Right cardiac atrium (tissue), 5 donors: ENCODE data around the gene PRDX1. TPM values are rescaled to one million over a fixed set of nuclear protein-coding genes. Genes with fewer than 3 reads are reported as not detected.

Experiments used
- ATAC-seq, 2 donors: fragments of 200-7000 bp; cut with Tn5 transposase; one replicate each; pipeline versions ENCODE4 v1.8.0 to v1.9.1; 2020; ENCODE audit warnings: moderate library complexity in 2 of 2, mild to moderate bottlenecking in 1 of 2
- DNase-seq, 3 donors: peaks; one replicate each; pipeline ENCODE4 v3.0.0-alpha.2; 2020
- H3K27ac ChIP-seq: one replicate; pipeline ENCODE4 v1.5.1; 2013; ENCODE audit warnings: mild to moderate bottlenecking, low read length, control low read depth, moderate library complexity
- H3K27me3 ChIP-seq: one replicate; pipeline ENCODE4 v1.6.1; 2013; ENCODE audit not compliant: control insufficient read depth, insufficient read depth
- H3K4me1 ChIP-seq: one replicate; pipeline ENCODE4 v1.6.1; 2013; ENCODE audit warnings: low read length; ENCODE audit not compliant: control insufficient read depth, insufficient read depth
- H3K4me3 ChIP-seq: one replicate; pipeline ENCODE4 v1.5.1; 2013; ENCODE audit warnings: low read length, control low read depth
- H3K9me3 ChIP-seq: one replicate; pipeline ENCODE4 v1.6.1; 2013; ENCODE audit warnings: low read length; ENCODE audit not compliant: control insufficient read depth
- WGBS: extraction: QIAGEN DNeasy Blood & Tissue Kit; methylation state at CpG from one replicate; pipeline ENCODE4 v1.1.7; 2013; 5-methylcytosine and 5-hydroxymethylcytosine counted together
- intact Hi-C, 4 donors: fragments of 100-400 bp; cut with DNase I; formaldehyde crosslinking; loops; one replicate each; pipeline versions ENCODE4 v1.11.0 to v1.14.0; 2022 to 2023
- polyA plus RNA-seq: library from polyadenylated mRNA; stranded (reverse); fragments of 200-250 nt; gene quantifications from one replicate; pipeline ENCODE4 v1.2.3, GENCODE V29; 2013
- total RNA-seq, 4 donors: library from RNA; stranded (reverse); fragmentation: NEBNext Ultra II Directional; extraction: Animal tissue kit (Norgen Biotek cat#: 25700); gene quantifications; one replicate each; pipeline ENCODE4 v1.2.1, GENCODE V29; 2021
- donor health status: healthy with polysubstance abuse.
- donor health status: DM: no; HTN: yes; CAD: no.
- donor health status: DM: no; HTN: no; CAD: no.
- donor health status: DM: no; HTN: yes; CAD: no; lungs with severe emphysema.
- donor health status: DM: yes; HTN: yes; CAD: no.

The PRDX1 gene
- total and polyA plus RNA-seq, 5 donors: 548 to 1,153 (median 755) TPM

DNA sequence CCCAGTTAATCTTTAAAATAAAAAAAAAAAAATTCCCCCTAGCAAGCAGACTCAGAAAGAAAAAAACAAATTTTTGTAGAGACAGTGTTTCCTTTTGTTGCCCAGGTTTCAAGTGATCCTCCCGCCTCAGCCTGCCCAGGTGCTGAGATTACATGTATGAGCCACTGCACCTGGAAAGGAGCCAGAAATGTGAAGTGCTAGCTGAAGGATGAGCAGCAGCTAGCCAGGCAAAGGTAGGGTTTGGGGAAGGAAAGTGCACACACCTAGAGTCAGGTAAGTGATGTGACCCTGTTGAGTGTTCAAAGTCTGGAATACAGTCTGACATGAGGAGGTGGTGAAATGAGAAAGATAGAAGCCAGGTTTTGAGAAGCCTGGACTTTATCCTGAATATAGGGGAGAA, 30.6 kb upstream of the PRDX1 start:
- intact Hi-C loops: no loop called here
- H3K27ac ChIP-seq: no peak overlapping the region
- H3K27me3 ChIP-seq: no peaks in the 10 kb centered on the region
- H3K9me3 ChIP-seq: no peaks in the 10 kb centered on the region
- 79% methylated on average over 1 of the region's 1 CpG for WGBS
- ATAC-seq: no peak
- no peak overlapping the region for H3K4me3 ChIP-seq
- no peak for DNase-seq
- H3K4me1 ChIP-seq: no peaks in the 10 kb centered on the region

DNA sequence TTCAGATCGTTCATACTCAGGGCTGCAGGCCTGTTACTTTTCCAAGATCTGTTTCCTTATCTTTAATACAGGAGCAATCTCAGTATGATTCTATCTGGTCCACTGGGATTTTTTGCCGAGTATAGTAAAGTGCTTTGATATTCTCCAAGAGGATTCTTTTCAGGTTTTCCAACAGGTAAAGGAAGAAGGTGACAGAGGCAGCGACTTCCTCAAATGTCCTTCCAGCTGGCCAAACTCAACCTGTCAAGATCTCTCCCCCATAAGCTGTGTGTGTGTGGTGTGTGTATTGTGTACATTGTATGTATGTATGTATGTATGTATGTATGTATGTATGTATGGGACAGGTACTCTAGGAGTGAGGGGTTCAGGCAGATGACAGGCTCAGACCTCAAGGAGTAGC, 30.0 kb upstream of the PRDX1 start:
- no peak overlapping the region for H3K27ac ChIP-seq
- no peaks in the 10 kb centered on the region for H3K9me3 ChIP-seq
- ATAC-seq: no peak
- WGBS: 19% methylated on average over 3 of the region's 3 CpGs
- no peaks in the 10 kb centered on the region for H3K4me1 ChIP-seq
- H3K27me3 ChIP-seq: no peaks in the 10 kb centered on the region
- intact Hi-C loops: no loop called here
- no peak for DNase-seq
- H3K4me3 ChIP-seq: peak overlapping the region; percentile 70

DNA sequence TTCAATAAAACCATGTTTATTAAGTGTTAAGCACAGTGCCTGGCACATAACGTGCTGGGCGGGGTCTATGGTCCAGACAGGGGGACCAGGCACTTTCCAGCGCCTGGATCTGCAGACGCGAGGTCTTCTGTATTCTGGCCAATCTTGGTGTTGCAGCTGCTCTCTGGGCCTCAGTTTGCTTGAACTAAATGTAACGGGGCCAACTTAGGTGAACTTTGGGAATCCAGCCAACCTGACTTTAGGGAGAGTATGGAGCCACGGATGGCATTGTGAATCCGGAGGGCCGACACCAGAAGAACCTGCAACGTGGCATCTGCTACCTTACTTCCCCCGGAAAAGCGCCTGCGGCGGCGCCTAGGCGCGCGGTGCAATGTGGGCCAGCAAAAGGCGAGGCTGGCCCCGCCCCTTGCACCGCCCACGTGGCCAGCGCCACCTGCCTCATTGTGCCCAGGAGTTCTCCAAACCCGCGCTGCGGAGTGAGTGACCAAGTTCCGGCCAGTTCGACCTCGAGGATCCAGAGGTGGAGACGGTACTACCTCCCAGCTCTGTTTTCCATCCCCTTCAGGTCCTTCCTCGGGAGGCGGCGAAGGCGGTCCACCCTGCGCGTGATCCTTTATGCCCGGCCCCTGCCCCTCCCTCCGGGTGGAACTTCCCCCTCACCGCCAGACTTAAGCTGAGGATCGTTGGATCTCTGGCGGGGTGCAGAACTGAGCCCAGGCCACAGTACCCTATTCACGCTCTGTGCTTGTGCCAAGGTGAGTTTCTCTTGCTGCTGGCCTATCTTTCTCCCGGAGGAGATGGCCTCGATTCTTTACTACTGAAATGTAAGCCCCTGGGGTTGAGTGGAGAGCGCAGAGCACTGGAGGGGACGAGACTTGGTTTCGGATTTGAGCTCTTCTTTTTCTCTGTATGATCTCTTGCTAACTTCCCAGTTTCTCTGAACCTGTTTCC, 29.0 kb upstream of the PRDX1 start, which contains the start of gene AKR1A1:
AKR1A1 (plus strand) TSS at position 426 of the 951 bp plus-strand sequence. CDS start 10,969 bp downstream, outside the sequence.
- Histone ChIP-seq H3K4me1 (no peaks in the 10 kb centered on the region), H3K27ac (peak within 1 kb of the TSS; percentile 82), H3K4me3 (peak within 1 kb of the TSS; percentile 70), H3K27me3 (no peaks in the 10 kb centered on the region), H3K9me3 (no peaks in the 10 kb centered on the region)
- intact Hi-C loops: no loop called here
- under 1% methylated on average over 47 of the region's 47 CpGs for WGBS
- DNase-seq: peak; percentile 89 to 96 (median 95)
- peak; percentile 98 for ATAC-seq

DNA sequence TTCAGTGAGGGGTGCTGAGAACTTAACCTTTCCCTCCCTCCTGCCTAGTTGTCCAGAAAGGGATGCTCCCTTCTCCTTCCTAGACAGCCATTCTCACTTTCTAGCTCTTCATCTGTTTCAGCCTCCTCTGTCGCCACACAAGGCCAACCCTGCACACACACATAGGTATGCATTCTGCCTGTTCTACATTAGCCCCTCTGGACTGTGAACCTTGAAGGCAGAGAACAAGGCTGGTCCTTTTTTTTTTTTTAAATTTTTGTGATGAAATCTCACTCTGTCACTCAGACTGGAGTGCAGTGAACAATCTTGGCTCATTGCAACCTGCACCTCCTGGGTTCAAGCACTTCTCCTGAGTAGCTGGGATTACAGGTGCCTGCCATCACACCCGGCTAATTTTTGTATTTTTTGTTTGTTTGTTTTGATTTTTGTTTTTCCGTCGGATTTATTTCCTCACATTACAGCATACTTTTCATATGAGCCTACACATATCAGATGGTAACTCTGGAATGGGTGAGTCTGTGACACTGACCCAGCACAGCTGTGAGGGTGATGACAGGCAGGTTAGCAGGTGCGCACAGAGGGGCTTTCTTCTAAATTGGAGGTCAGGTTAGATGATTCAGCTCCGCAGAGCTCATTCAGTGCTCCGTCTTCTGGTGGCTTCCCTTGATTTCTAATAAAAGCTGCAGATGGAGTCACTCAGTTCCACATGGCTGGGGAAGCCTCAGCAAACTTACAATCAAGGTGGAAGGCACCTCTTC, 24.0 kb upstream of the PRDX1 start:
- intact Hi-C loops: no loop called here
- Histone ChIP-seq H3K9me3 (no peaks in the 10 kb centered on the region), H3K27ac (no peak overlapping the region), H3K27me3 (no peaks in the 10 kb centered on the region), H3K4me3 (no peak overlapping the region), H3K4me1 (no peaks in the 10 kb centered on the region)
- 87% methylated on average over 7 of the region's 7 CpGs for WGBS
- DNase-seq (no peak), ATAC-seq (no peak)

DNA sequence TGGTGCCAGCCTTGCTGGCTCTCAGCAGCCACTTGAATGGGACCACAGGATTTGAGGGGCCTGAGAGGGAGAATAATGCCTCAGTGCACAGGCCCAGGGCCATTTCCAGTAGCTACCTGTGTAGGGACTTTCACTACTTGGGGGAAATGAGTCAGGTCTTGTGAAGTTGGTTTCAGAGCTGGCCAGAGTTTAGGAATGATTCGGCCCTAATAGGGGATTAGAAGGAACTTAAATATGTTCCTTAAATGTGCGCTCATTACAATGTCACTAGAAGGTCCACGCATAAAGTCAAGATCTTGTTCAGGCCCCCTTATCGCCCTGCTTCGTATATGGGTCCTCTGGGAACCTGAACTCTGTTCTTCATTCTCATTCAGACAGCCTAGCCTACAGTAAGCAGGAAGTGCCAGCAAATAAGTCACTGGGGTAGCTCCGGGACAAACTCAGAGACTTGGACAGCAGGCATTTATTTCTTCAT, 23.4 kb upstream of the PRDX1 start:
- ATAC-seq (no peak), DNase-seq (no peak)
- H3K27ac ChIP-seq: no peak overlapping the region
- H3K27me3 ChIP-seq: no peaks in the 10 kb centered on the region
- H3K4me3 ChIP-seq: no peak overlapping the region
- H3K4me1 ChIP-seq: no peaks in the 10 kb centered on the region
- intact Hi-C loops: no loop called here
- no peaks in the 10 kb centered on the region for H3K9me3 ChIP-seq
- 56% methylated on average over 6 of the region's 6 CpGs for WGBS

DNA sequence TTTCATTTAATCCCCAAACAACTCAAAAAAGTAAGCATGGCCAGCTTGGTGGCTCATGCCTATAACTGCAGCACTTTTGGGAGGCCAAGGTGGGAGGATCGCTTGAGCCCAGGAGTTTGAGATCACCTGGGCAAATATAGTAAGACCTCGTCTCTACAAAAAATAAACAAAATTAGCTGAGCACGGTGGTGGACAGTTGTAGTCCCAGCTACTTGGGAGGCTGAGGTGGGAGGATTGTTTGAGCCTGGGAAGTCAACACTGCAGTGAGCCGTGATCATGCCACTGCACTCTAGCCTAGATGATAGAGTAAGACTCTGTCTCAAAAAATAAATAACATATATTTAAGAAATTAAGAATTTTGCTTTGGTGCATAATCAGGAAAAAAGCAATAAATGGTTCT, 22.8 kb upstream of the PRDX1 start:
- intact Hi-C loops: no loop called here
- Histone ChIP-seq H3K4me1 (no peaks in the 10 kb centered on the region), H3K27me3 (no peaks in the 10 kb centered on the region), H3K4me3 (no peak overlapping the region), H3K9me3 (no peaks in the 10 kb centered on the region), H3K27ac (no peak overlapping the region)
- DNase-seq (no peak), ATAC-seq (no peak)
- 85% methylated on average over 4 of the region's 4 CpGs for WGBS

DNA sequence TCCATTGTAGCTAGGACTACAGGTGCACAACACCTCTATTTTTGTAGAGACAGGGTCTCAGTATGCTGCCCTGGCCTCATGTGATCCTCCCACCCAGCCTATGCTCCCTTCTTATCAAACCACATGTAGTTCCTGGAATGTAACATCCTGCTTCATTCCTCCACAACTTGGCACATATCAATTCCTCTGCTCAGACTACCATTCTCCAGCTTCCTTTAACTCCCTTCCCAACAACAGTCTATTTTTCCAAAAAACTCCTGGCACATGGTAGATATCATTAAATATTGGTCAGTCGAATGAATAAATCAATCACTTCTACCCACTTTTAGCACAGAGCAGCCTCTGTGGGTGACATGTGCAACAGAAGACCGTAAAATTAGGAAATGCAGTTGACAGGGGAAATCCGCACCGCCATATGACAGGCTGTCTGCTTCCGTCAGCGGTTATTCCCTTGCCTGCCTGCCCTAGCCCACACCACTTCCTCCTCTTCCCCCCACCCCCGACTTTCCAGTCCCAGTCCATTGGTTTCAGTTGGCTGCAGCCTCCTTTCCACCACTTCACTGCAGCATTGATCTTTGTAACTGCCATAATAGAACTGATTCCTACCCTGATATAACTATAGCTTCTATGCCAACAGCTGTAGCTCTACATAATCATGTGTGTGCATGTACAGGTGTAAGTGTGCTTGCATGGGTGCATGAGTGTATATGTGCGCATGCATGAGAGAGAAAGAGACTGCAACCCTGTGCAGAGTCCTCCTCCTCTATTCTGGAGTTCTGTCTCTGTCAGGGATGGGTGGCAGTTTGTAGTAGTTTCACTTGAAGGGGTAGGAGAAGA, 22.1 kb upstream of the PRDX1 start:
- peak overlapping the region; percentile 36 for H3K27ac ChIP-seq
- DNase-seq (peak; percentile 53 to 78 (median 71)), ATAC-seq (peak; percentile 85 to 90)
- no peak overlapping the region for H3K4me3 ChIP-seq
- H3K27me3 ChIP-seq: no peaks in the 10 kb centered on the region
- no peaks in the 10 kb centered on the region for H3K9me3 ChIP-seq
- H3K4me1 ChIP-seq: no peaks in the 10 kb centered on the region
- intact Hi-C loops: no loop called here
- 27% methylated on average over 8 of the region's 8 CpGs for WGBS

DNA sequence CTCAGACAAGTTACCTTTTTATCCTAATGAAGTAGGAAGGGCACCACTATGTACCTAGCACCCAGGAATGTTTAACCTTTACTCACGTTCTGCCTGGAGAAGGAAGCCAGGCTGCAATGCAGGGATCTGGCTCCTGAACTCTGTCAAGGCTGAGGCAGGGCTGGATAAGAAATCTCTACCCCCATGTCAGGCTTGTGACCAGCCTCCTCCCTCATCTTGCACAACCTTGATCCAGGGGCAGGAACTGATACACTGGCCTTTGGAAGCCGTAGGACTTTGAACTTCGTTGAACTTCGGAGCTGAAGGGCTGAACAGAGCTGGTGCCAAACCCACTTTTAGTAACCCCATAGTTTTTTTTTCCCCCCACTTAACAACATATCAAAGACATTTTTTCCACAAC, 20.9 kb upstream of the PRDX1 start:
- intact Hi-C loops: no loop called here
- peak; percentile 62 to 63 for ATAC-seq
- DNase-seq: no peak
- 67% methylated on average over 4 of the region's 4 CpGs for WGBS
- Histone ChIP-seq H3K27me3 (no peaks in the 10 kb centered on the region), H3K9me3 (no peaks in the 10 kb centered on the region), H3K27ac (no peak overlapping the region), H3K4me1 (no peaks in the 10 kb centered on the region), H3K4me3 (no peak overlapping the region)

DNA sequence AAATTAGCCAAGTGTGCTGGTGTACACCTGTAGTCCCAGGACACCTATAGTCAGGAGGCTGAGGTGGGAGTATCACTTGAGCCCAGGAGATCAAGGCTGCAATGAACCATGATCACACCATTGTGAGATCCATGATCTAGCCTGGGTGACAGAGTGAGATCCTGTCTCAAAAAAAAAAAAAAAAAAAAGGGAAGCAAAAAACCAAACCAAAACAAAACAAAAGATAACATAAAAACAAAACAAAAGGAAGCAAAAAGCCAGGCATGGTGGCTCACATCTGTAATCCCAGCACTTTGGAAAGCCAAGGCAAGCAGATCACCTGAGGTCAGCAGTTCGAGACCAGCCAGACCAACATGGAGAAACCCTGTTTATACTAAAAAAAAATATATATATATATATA, 19.5 kb upstream of the PRDX1 start:
- intact Hi-C loops: no loop called here
- no peak for DNase-seq
- H3K27ac ChIP-seq: no peak overlapping the region
- WGBS: 91% methylated on average over 1 of the region's 1 CpG
- no peak overlapping the region for H3K4me3 ChIP-seq
- ATAC-seq: no peak
- no peaks in the 10 kb centered on the region for H3K4me1 ChIP-seq
- no peaks in the 10 kb centered on the region for H3K27me3 ChIP-seq
- H3K9me3 ChIP-seq: no peaks in the 10 kb centered on the region

DNA sequence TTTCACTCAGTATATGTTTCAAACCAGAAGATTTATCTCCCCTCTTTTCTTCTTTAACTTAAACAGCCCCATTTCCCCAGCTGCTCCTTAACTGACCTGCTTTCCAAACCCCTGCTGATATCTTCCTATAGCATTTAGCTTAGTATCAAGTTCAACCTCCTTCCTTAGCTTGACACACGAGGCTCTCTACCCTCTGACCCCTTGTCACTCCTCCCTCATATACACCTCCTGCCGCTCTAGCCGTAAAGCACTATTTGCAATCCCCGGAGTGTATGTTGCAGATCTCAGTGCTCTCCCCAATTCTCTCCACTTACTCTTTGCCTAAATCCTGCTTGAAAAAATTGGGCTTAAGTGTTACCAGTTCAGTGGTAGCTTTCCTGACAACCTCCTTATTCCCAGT, 15.2 kb upstream of the PRDX1 start:
- no peak for ATAC-seq
- intact Hi-C loops: no loop called here
- H3K4me1 ChIP-seq: no peaks in the 10 kb centered on the region
- 67% methylated on average over 4 of the region's 4 CpGs for WGBS
- no peak overlapping the region for H3K4me3 ChIP-seq
- no peaks in the 10 kb centered on the region for H3K9me3 ChIP-seq
- no peaks in the 10 kb centered on the region for H3K27me3 ChIP-seq
- H3K27ac ChIP-seq: no peak overlapping the region
- DNase-seq: no peak
